ENCODE measurements around the gene RNASE1. TPM values are rescaled to one million over a fixed set of nuclear protein-coding genes. Genes with fewer than 3 reads are reported as not detected.
"Not testable (repeated sequence)": the region's sequence is repeated elsewhere in the genome, so short reads cannot be mapped to it uniquely, and the experiment has no call there.

RNASE1 gene
- total and polyA plus RNA-seq, 2 experiments from 2014 or later: 1.3 to 5.7 TPM

- Histone ChIP-seq H3K4me3 (no peak overlapping the region), H3K9me3 (ENCODE audit: low read depth) (no peaks in the 10 kb centered on the region), H3K27me3 (no peaks in the 10 kb centered on the region), H3K27ac (no peak overlapping the region), H3K36me3 (no peaks in the 10 kb centered on the region), H3K4me1 (ENCODE audit: low read depth) (no peaks in the 10 kb centered on the region)
- DNase-seq (ENCODE audit: low read depth in 1 of 2, low spot score in 1 of 2): no peak
- TF ChIP-seq, protein P1, sequence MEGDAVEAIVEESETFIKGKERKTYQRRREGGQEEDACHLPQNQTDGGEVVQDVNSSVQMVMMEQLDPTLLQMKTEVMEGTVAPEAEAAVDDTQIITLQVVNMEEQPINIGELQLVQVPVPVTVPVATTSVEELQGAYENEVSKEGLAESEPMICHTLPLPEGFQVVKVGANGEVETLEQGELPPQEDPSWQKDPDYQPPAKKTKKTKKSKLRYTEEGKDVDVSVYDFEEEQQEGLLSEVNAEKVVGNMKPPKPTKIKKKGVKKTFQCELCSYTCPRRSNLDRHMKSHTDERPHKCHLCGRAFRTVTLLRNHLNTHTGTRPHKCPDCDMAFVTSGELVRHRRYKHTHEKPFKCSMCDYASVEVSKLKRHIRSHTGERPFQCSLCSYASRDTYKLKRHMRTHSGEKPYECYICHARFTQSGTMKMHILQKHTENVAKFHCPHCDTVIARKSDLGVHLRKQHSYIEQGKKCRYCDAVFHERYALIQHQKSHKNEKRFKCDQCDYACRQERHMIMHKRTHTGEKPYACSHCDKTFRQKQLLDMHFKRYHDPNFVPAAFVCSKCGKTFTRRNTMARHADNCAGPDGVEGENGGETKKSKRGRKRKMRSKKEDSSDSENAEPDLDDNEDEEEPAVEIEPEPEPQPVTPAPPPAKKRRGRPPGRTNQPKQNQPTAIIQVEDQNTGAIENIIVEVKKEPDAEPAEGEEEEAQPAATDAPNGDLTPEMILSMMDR (IDR thresholded peaks at IDR 0.05; ENCODE audit: low read depth, low read length): no peak
These were observed 35.2 kb upstream of the RNASE1 start for GRCh38 chr14:20837831-20838230.

DNA sequence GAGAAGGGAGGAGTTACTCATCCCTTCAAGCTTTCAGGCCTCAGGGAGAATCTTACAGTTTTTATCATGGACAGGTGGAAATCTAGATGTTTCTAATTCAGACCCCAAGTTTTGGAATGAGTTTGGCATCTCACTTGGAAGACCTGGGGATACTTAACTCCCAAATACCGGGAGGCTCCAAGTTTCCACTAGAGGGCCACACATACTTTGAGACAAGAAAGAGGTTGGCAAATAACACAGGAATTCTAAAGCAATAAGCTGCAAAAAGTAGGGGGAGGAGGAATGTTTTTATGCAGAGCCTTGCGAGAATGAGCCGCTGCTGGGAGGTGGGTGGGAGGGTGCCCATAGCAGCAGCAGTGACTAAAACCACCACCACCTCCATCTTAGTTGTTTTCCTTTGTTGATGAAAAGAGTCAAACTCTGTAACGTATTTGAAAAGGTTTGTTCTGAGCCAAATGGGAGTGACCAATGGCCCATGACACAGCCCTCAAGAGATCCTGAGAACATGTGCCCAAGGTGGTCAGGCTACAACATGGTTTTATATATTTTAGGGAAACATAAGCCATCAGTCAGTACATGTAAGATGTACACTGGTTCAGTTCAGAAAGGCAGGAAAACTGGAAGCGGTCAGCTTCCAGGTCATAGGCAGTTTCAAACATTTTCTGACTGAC lies 34.2 kb upstream of the RNASE1 start:
- Histone ChIP-seq H3K36me3 (no peaks in the 10 kb centered on the region), H3K4me1 (ENCODE audit: low read depth) (no peaks in the 10 kb centered on the region), H3K27ac (no peak overlapping the region), H3K9me3 (ENCODE audit: low read depth) (no peaks in the 10 kb centered on the region), H3K4me3 (no peak overlapping the region), H3K27me3 (no peaks in the 10 kb centered on the region)
- DNase-seq (ENCODE audit: low read depth in 1 of 2, low spot score in 1 of 2): peak; percentile 47 to 70
- TF ChIP-seq, protein P1 (IDR thresholded peaks at IDR 0.05; ENCODE audit: low read depth, low read length): peak; percentile 67

- no peak overlapping the region for H3K27ac ChIP-seq
- no peaks in the 10 kb centered on the region for H3K36me3 ChIP-seq
- TF ChIP-seq, protein P1 (IDR thresholded peaks at IDR 0.05; ENCODE audit: low read depth, low read length): no peak
- H3K4me3 ChIP-seq: no peak overlapping the region
- H3K27me3 ChIP-seq: no peaks in the 10 kb centered on the region
- no peaks in the 10 kb centered on the region for H3K9me3 ChIP-seq (ENCODE audit: low read depth)
- H3K4me1 ChIP-seq (ENCODE audit: low read depth): no peaks in the 10 kb centered on the region
- no peak for DNase-seq (ENCODE audit: low read depth in 1 of 2, low spot score in 1 of 2)
These were observed 32.3 kb upstream of the RNASE1 start for GRCh38 chr14:20834899-20835298.

DNA sequence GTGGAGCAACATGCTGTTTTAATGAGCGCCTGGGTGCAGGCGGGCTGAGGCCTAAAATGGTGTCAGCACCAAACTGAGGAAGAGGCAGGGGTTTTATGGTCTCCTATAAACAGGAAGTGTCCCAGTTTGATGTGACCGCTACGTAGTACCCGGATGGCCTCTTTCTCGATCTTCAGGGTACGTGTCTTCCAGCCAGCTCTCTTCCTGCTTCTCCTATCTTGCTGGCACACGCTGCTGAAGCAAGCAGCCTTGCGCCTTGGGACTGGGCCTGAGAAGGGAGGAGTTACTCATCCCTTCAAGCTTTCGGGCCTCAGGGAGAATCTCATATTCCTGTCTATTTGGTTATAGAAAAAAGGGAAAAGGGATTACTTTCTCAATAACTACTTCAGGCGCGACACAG lies 28.2 kb upstream of the RNASE1 start:
- DNase-seq (ENCODE audit: low read depth in 1 of 2, low spot score in 1 of 2): no peak
- Histone ChIP-seq H3K27ac (no peak overlapping the region), H3K9me3 (ENCODE audit: low read depth) (no peaks in the 10 kb centered on the region), H3K4me3 (no peak overlapping the region), H3K27me3 (no peaks in the 10 kb centered on the region), H3K4me1 (ENCODE audit: low read depth) (no peaks in the 10 kb centered on the region), H3K36me3 (no peaks in the 10 kb centered on the region)
- TF ChIP-seq, protein P1 (IDR thresholded peaks at IDR 0.05; ENCODE audit: low read depth, low read length): no peak

DNA sequence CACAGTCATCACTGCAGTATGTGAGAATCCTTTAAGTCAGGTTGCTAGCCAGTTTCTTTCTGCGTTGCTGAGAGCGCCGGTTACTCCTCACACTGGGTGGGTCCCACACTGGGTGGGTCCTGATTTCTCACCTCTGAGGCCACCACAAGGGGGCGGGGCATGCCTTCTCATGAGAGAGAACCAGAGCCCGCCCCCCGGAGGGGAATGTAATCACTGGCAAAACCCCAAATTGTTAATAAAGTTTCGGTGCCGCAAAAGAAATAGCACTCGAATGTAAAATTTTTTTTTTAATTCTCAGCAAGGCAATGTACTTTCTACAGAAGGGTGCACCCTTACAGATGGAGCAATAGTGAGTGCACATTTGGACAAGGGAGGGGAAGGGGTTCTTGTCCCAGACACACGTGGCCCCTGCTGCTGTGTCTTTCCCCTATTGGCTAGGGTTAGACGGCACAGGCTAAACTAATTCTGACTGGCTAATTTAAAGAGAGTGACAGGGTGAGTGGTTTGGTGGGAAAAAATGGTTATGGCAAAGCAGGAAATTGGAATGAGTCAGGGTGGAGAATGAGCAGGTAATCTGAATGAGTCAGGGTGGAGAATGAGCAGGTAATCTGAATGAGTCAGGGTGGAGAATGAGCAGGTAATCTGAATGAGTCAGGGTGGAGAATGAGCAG lies 25.5 kb upstream of the RNASE1 start:
- H3K4me3 ChIP-seq; DNase-seq (ENCODE audit: low read depth in 1 of 2, low spot score in 1 of 2); H3K27me3 ChIP-seq; H3K4me1 ChIP-seq (ENCODE audit: low read depth); H3K9me3 ChIP-seq (ENCODE audit: low read depth); H3K36me3 ChIP-seq; H3K27ac ChIP-seq: not testable (repeated sequence)

- no peak overlapping the region for H3K27ac ChIP-seq
- no peak for DNase-seq (ENCODE audit: low read depth in 1 of 2, low spot score in 1 of 2)
- H3K4me1 ChIP-seq (ENCODE audit: low read depth): no peaks in the 10 kb centered on the region
- H3K27me3 ChIP-seq: no peaks in the 10 kb centered on the region
- H3K36me3 ChIP-seq: no peaks in the 10 kb centered on the region
- H3K4me3 ChIP-seq: no peak overlapping the region
- no peaks in the 10 kb centered on the region for H3K9me3 ChIP-seq (ENCODE audit: low read depth)
- TF ChIP-seq, protein P1 (IDR thresholded peaks at IDR 0.05; ENCODE audit: low read depth, low read length): no peak
These were observed 24.7 kb upstream of the RNASE1 start for GRCh38 chr14:20827326-20827725.

GRCh38 chr14:20826666-20827065 lies 24.0 kb upstream of the RNASE1 start:
- DNase-seq (ENCODE audit: low read depth in 1 of 2, low spot score in 1 of 2); H3K27ac ChIP-seq; H3K9me3 ChIP-seq (ENCODE audit: low read depth); H3K4me1 ChIP-seq (ENCODE audit: low read depth); H3K36me3 ChIP-seq; H3K4me3 ChIP-seq; H3K27me3 ChIP-seq: not testable (repeated sequence)
